Ishikawa (cell line): ENCODE measurements around the gene AUTS2.

Source experiments
- CEBPB ChIP-seq: IDR thresholded peaks from 2 replicates; pipeline ENCODE4 v1.6.1; 2012
- CREB1 ChIP-seq: IDR thresholded peaks from 2 replicates; pipeline ENCODE4 v1.6.1; 2012; ENCODE audit warnings: low read depth
- EGR1 ChIP-seq: IDR thresholded peaks from 2 replicates; pipeline ENCODE4 v1.6.1; 2012
- EP300 ChIP-seq: IDR thresholded peaks from 2 replicates; pipeline ENCODE4 v1.6.1; 2012; ENCODE audit warnings: borderline replicate concordance
- FOXM1 ChIP-seq: IDR thresholded peaks from 2 replicates; pipeline ENCODE4 v1.6.1; 2012; ENCODE audit warnings: low read depth, borderline replicate concordance
- NFIC ChIP-seq: IDR thresholded peaks from 2 replicates; pipeline ENCODE4 v1.6.1; 2012
- RAD21 ChIP-seq: IDR thresholded peaks from 2 replicates; pipeline ENCODE4 v1.6.1; 2012; ENCODE audit warnings: low read depth
- REST ChIP-seq: IDR thresholded peaks from 2 replicates; pipeline ENCODE4 v1.6.1; 2012; ENCODE audit warnings: low read depth, mild to moderate bottlenecking
- TAF1 ChIP-seq: IDR thresholded peaks from 2 replicates; pipeline ENCODE4 v1.6.1; 2012; ENCODE audit warnings: low read depth, mild to moderate bottlenecking
- TCF12 ChIP-seq: IDR thresholded peaks from 2 replicates; pipeline ENCODE4 v1.6.1; 2012; ENCODE audit warnings: low read depth
- TEAD4 ChIP-seq: IDR thresholded peaks from 2 replicates; pipeline ENCODE4 v1.6.1; 2012
- USF1 ChIP-seq: IDR thresholded peaks from 2 replicates; pipeline ENCODE4 v1.6.1; 2012
- YY1 ChIP-seq: IDR thresholded peaks from 2 replicates; pipeline ENCODE4 v1.6.1; 2012; ENCODE audit warnings: low read depth
- ZBTB7A ChIP-seq: IDR thresholded peaks from 2 replicates; pipeline ENCODE4 v1.6.1; 2012; ENCODE audit warnings: low read depth
- TF ChIP-seq, protein P1 (sequence below): IDR thresholded peaks from 2 replicates; pipeline ENCODE4 v1.6.1; 2012

Gene AUTS2

GRCh38 chr7:70618020-70618551, 1019.8 kb downstream of the AUTS2 start:
- no peak for TF ChIP-seq FOXM1
- no peak for TF ChIP-seq TCF12
- TF ChIP-seq, protein P1, sequence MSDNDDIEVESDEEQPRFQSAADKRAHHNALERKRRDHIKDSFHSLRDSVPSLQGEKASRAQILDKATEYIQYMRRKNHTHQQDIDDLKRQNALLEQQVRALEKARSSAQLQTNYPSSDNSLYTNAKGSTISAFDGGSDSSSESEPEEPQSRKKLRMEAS, result no peak
- TF ChIP-seq RAD21, result no peak
- no peak for TF ChIP-seq USF1
- no peak for TF ChIP-seq YY1
- no peak for TF ChIP-seq NFIC

GRCh38 chr7:70619130-70619529, 1020.9 kb downstream of the AUTS2 start:
- no peak for TF ChIP-seq EGR1
- TF ChIP-seq EP300, result no peak
- TF ChIP-seq NFIC, result no peak
- TF ChIP-seq TCF12, result no peak
- TF ChIP-seq, protein P1, result no peak
- TF ChIP-seq FOXM1, result no peak
- no peak for TF ChIP-seq USF1
- no peak for TF ChIP-seq TAF1
- no peak for TF ChIP-seq ZBTB7A
- TF ChIP-seq CEBPB, result no peak
- TF ChIP-seq TEAD4, result no peak
- no peak for TF ChIP-seq CREB1

DNA sequence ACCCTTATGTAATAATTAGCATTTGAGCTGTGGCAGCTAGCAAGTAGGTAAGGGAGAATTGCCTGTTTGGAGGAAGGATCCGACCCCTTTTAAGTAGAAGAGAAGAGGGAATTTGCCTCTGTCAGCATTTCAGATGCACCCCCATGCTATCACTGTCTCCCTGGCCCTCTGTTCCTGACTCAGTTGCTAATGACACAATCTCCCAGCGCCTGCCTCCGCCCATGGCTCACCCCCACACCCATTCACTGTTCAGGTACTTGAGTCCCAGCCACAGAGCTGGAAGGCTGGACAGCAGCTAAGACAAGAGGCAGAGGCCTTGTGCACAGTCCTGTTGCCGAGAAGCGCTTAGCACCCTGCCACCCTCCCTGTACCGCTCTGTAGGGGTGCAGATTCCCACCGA, 1021.4 kb downstream of the AUTS2 start:
- no peak for TF ChIP-seq YY1
- TF ChIP-seq NFIC, result no peak
- no peak for TF ChIP-seq ZBTB7A
- no peak for TF ChIP-seq EP300
- TF ChIP-seq RAD21, result no peak

DNA sequence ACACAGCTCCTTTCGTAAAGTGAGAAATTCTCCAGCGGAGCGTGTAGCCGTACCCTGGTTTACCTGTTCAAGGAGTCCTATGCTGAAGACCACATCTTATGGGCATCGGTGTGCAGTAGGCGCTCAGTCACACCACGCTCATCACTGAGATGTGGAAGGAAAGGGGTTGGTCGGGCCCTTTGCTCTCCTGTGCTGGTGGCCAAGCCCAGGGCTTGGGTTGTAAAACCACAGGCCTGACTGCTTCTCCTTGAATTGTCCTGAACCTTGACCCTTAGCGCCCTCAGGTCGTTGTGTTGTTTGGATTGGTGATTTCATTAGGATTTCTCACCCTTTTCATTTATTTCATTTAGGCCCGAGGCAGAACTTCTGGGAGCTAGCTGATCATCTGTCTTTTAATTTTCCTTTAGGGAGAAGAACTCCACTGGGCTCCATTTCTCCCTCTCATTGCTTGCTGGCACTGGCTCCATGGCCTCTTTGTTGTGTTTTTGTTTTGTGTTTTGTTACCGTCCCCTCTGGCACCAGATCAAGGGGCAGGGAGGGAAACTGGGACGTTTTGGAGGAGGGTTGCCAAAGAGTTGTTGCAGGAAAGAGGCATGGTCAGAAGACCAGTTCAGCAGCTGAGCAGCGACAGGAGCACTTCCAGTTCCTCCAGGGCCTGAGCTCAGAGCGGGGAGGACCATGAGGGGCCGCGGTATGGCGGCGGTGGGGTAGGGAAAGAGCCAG, 1022.2 kb downstream of the AUTS2 start:
- TF ChIP-seq CEBPB (no peak), EP300 (no peak), FOXM1 (no peak), TEAD4 (no peak), TCF12 (no peak), YY1 (no peak), RAD21 (no peak), ZBTB7A (no peak), EGR1 (no peak), TAF1 (no peak), NFIC (no peak)
- TF ChIP-seq, protein P1, result no peak

- TF ChIP-seq TCF12, result no peak
- TF ChIP-seq NFIC, result no peak
- no peak for TF ChIP-seq EGR1
- TF ChIP-seq RAD21, result no peak
- no peak for TF ChIP-seq YY1
- no peak for TF ChIP-seq ZBTB7A
- TF ChIP-seq REST, result no peak
- TF ChIP-seq USF1, result no peak
- TF ChIP-seq EP300, result no peak
- no peak for TF ChIP-seq FOXM1
- TF ChIP-seq TEAD4, result no peak
- TF ChIP-seq CEBPB, result no peak
- TF ChIP-seq TAF1, result no peak
- TF ChIP-seq CREB1, result no peak
- TF ChIP-seq, protein P1, result no peak
Observed at GRCh38 chr7:70621954-70622600, 1023.8 kb downstream of the AUTS2 start.

- no peak for TF ChIP-seq NFIC
- no peak for TF ChIP-seq USF1
- no peak for TF ChIP-seq EP300
- TF ChIP-seq TAF1, result no peak
- no peak for TF ChIP-seq TCF12
Observed at GRCh38 chr7:70622936-70623335, 1024.7 kb downstream of the AUTS2 start.
